ENCODE results near the gene JKAMP.
"Not testable (repeated sequence)": the region's sequence is repeated elsewhere in the genome, so short reads cannot be mapped to it uniquely, and the experiment has no call there.

Gene JKAMP, protein sequence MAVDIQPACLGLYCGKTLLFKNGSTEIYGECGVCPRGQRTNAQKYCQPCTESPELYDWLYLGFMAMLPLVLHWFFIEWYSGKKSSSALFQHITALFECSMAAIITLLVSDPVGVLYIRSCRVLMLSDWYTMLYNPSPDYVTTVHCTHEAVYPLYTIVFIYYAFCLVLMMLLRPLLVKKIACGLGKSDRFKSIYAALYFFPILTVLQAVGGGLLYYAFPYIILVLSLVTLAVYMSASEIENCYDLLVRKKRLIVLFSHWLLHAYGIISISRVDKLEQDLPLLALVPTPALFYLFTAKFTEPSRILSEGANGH

GRCh38 chr14:59483819-59484638, at the start of gene JKAMP, which contains the start of gene L3HYPDH:
JKAMP (plus strand) TSS chr14:59484517; CDS start chr14:59484590, 73 bp downstream.
L3HYPDH (minus strand) TSS chr14:59484408; CDS start chr14:59484316, 92 bp downstream.
- DNase-seq (ENCODE audit: low read depth in 1 of 2, low spot score in 1 of 2), result peak; percentile 95

- DNase-seq (ENCODE audit: low read depth in 1 of 2, low spot score in 1 of 2), result no peak
These were observed 49.2 kb upstream of the JKAMP start for GRCh38 chr14:59435101-59435500.

GRCh38 chr14:59435987-59436386, 48.3 kb upstream of the JKAMP start:
- no peak for DNase-seq (ENCODE audit: low read depth in 1 of 2, low spot score in 1 of 2)

GRCh38 chr14:59438195-59438647, 46.1 kb upstream of the JKAMP start:
- DNase-seq (ENCODE audit: low read depth in 1 of 2, low spot score in 1 of 2), result no peak

DNA sequence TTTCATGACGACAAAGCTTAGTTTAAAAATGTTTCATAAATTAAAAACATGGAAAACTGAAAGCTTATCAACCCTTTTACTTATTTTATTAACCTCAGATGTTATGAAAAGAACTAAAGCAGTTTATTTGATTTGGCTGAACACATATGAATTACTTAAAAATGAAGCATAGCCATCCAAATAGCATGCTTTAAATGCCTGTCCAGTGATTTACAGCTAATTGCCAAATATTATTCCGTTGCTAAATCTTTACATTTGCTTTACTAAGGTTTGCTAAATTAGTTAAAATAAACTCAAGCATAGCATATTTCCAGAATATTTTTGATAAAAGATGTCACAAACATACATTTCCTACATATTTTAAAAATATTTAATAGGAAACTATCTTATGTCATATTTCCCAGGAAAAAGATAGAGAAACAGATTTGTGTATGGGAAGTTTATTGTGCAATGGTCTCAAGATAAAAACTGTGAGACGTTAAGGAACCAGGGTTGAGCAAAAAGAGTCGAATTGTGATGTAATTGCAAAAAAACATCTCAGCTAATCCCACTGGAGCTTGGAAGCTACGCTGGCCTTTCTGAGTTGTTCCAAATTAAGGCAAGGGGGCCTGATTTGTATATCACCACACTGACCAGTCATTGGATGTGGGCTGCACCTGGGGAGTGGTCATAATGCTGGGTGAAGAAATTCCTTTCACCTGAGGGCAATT, 44.9 kb upstream of the JKAMP start:
- DNase-seq (ENCODE audit: low read depth in 1 of 2, low spot score in 1 of 2), result no peak

DNA sequence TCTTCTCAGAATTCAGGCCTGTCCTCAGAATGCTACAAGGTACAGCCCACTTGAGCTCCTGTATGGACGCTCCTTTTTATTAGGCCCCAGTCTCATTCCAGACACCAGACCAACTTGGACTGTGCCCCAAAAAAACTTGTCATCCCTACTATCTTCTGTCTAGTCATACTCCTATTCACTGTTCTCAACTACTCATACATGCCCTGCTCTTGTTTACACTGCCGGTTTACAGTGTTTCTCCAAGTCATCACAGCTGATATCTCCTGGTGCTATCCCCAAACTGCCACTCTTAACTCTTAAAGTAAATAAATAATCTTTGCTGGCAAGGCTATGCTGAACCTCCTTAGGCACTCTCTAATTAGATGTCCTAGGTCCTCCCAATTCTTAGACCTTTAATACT, 35.6 kb upstream of the JKAMP start:
- not testable (repeated sequence) for DNase-seq (ENCODE audit: low read depth in 1 of 2, low spot score in 1 of 2)

- DNase-seq (ENCODE audit: low read depth in 1 of 2, low spot score in 1 of 2), result no peak
These were observed 33.6 kb upstream of the JKAMP start for GRCh38 chr14:59450716-59451115.

DNA sequence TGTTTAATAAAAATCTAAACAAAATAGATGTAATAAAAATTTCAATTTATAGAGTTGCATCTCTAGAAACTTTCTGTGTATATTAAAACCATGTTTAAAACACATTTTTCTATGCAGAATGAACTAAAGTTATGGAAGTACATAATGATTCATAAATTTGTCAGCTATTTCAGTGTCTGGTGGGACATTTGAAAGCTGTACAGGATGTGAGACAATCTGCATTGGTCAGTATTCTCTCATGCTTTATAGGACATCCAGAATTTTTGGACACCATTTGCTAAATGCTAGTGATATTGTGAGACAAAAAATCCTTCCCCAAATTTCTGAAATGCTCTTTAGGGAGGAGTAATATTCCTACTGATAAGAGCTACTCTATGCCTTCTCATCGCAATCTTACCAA, 32.5 kb upstream of the JKAMP start:
- no peak for DNase-seq (ENCODE audit: low read depth in 1 of 2, low spot score in 1 of 2)

- DNase-seq (ENCODE audit: low read depth in 1 of 2, low spot score in 1 of 2), result no peak
These were observed 30.2 kb upstream of the JKAMP start for GRCh38 chr14:59454139-59454538.

DNA sequence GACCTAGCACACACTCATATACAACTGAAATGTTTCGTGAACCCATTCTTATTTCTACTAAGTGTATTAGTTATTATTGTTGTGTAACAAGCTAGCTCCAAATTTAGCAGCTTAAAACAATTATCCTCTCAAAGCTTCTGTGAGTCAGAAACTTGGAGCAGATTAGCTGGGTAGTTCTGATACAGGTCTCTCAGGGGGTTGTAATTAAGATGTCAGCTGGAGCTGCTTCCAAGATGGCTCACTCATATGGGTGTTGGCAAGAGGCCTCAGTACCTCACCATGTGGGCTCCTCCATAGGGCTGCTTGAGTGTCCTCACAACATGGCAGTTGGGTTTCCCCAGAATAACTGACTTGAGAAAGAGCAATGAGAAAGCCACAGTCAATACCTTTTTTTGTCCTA, 28.9 kb upstream of the JKAMP start:
- no peak for DNase-seq (ENCODE audit: low read depth in 1 of 2, low spot score in 1 of 2)

DNA sequence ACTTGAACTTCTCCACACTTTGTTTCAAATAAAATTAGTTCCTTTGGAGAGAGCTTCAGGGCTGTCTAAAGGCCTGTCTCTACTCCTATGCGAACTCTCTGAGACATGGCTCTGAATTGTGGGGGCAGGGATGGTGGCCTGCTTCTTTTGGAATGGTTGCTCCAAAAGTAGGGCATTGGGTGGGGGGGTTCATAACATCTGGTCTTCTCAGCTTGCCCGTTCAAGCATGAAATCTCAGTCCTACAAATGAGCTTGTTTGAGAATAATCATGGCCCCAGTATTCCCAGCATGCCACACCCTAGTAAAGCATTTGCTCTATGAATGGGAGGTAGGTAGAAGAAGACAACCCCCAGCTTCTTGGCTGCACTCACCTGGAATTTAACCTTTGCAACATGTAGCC, 25.8 kb upstream of the JKAMP start:
- DNase-seq (ENCODE audit: low read depth in 1 of 2, low spot score in 1 of 2), result no peak

DNA sequence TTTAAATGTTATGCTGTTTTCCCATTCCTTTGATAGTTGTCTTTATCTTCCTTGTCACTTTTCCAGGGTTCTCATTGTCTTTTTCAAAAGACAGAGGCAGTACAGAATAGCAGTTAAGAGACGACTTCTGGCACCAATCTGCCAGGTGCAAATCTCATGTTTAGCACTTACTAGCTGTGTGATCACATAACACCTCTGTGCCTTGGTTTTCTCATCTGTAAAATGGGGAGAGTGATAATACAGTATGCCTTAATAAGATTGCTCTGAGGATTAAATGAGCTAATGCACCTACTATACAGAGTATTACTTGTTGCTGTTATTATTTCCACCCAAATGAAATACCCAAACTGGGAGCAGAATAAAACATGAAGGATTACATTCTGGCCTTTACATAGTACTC, 23.9 kb upstream of the JKAMP start:
- no peak for DNase-seq (ENCODE audit: low read depth in 1 of 2, low spot score in 1 of 2)

GRCh38 chr14:59461891-59462290, 22.4 kb upstream of the JKAMP start:
- no peak for DNase-seq (ENCODE audit: low read depth in 1 of 2, low spot score in 1 of 2)

- DNase-seq (ENCODE audit: low read depth in 1 of 2, low spot score in 1 of 2), result peak in 1 of 2 donors; percentile 13
These were observed 20.4 kb upstream of the JKAMP start for GRCh38 chr14:59463787-59464485.

DNA sequence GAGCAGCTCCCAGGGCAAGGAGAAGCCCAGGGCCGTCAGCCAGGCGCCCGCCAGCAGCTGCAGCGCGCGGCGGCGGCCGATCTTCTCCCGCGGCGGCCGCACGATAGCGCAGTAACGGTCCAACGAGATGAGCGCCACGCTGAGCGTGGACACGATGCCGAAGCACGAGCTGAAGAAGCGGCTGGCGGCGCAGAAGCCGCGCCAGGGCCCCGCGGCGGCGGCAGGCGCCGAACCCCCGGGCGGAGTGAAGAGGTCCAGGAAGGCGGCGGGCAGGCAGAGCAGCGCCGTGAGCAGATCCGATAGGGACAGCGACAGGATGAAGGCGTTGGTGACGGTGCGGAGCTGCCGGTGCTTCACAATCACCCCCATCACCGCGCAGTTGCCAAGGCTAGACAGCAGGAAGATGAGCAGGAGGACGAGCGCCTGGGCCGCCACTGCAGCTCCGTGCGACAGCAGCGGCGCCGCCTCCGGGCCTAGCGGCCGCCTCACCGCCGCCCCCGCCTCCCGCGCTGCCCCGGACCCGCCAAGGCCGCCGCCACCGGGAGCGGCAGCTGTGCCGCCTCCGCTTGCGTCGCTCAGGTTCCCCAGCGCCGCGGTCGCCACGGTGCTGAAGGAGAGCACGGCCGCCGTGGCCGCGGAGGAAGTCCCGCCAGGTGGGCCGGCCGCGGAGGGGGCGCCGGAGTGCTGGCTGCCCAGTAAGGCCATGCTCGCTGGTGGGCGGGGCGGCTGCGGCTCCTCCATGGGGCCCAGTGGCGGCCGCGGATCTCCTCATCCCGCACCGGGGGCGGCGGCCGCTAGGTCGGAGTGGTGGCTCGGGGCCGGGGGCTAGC, 19.6 kb upstream of the JKAMP start:
- peak; percentile 15 to 31 for DNase-seq (ENCODE audit: low read depth in 1 of 2, low spot score in 1 of 2)

GRCh38 chr14:59465316-59466135, 18.8 kb upstream of the JKAMP start, which contains the start of gene GPR135:
GPR135 (minus strand) TSS chr14:59465380; CDS start chr14:59465226, 154 bp downstream.
- DNase-seq (ENCODE audit: low read depth in 1 of 2, low spot score in 1 of 2), result no peak

GRCh38 chr14:59474172-59474571, 10.1 kb upstream of the JKAMP start:
- DNase-seq (ENCODE audit: low read depth in 1 of 2, low spot score in 1 of 2), result no peak

DNA sequence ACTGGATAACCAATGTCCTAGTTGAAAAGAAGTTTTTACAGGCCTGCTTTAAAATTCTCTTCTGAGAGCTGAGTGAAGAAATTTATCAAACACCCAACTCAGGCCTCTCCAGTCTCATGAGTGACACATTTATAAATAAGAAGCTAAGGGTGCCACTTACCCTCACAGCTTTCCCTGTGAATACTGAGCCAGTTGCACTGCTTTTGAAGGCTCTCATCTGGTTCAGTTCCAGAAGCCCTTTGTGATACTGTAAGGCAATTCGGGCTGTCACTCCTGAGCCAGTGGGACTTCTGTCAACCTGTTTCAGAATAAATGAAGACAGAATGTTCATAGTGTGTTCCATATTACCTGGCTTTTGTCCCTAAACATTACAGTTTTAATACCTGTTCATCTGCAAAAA, 8.6 kb upstream of the JKAMP start:
- DNase-seq (ENCODE audit: low read depth in 1 of 2, low spot score in 1 of 2), result no peak

DNA sequence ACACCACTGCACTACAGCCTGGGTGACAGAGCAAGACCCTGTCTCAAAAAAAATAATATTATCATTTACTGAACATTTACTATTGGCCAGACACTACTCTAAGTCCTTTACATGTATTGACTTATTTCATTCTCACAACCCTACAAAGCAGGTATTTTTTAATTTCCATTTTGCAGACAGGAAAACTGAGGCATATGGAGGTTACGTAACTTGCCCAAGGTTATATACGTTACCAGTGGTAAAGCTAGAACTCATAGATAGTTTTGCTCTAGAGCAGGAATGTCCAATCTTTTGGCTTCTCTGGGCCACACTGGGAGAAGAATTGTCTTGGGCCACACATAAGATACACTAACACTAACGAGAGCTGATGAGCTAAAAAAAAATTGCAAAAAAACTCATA, 5.8 kb upstream of the JKAMP start:
- DNase-seq (ENCODE audit: low read depth in 1 of 2, low spot score in 1 of 2), result no peak
